Germinal center (tissue), 1 donor: ENCODE measurements around the gene SYN1.

Experiments used
- DNase-seq: peaks from one replicate; pipeline ENCODE4 v3.0.0; 2012; ENCODE audit warnings: mixed read lengths, low spot score

SYN1 gene

DNA sequence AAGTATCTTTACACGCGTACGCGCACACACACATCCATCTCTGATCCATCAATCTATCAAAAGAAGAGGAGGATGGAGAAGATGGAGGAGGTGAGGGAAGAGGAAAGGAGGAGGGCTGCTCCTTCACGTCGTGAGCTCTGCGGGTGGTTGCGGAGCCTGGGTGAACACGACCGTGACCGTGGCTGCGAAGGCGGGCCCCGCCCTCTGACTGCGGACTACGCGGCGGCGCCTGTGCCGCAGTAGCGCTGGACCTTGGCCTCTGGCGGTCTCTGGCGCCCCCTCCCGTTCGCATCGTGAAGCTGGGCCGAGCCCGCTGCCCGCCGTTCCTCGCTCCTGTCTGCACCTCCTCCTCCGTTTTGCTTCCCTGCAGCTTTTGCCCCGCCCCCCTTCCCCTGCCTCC, 96.4 kb downstream of the SYN1 start:
- DNase-seq = peak; percentile 81
